Measurements from ENCODE around the gene GDF9.

Gene GDF9

DNA sequence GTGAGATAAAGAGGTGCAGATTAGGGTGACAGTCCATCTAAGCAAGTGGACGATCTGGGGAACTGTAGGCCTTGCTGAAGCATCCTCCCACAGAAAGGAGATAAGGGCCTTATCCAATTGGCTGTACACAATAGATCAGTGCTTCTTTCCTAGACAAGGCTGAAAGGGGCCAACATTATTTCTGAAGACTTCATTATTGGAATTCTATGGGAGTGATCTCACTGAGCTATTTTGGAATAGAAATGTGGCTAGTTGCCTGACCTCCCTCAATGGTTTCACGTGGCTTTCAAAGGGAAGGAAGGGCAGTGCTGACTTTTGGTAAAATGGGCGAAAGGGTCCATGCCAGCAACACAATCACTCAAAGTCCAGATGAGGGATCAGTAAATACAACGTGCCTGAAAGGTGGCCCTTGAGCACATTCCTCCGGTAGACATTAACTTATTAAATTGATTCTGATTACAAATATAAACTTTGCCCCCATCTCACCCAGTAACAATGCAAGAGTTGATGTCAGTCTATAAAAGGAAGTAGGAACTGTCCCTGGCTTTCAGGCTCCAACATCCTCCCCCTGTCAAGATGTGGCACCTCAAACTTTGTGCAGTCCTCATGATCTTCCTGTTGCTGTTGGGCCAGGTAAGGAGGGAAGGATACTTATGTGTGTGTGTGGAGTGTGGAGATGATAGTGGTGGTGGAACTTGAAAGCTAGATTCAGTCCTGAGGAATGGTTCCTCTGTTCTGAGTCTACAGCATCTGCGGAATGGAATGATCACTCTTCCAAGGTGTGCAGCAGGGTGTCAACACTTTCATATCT is 7.1 kb upstream of the GDF9 start, which contains the start of gene LEAP2:
TSS of gene LEAP2 (plus strand) at position 550 of the 811 bp plus-strand sequence. CDS start at position 577, 27 bp downstream.
- in situ Hi-C loops (cut with HindIII; ENCODE audit: low sequenced_read_pairs) = loop anchor here (25.0 kb wide), 1 partner anchor 486 kb away; no protein-coding TSS in a partner anchor

DNA sequence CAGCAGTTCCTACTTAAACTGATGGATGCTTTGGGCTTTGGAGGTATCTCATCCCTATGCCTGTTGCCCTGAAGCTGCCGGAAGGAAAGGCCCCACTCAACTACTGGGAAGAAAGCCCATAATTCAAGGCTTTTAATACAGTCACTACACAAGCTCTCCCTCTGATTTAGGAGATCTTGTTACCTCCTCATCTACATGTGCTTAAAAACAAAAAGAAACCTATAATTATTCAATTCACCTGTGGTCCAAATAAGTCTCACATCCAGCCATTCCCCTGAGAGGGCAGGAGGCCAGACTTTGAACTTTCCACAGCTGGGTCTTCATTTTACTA is 6.5 kb upstream of the GDF9 start:
- in situ Hi-C loops (cut with HindIII; ENCODE audit: low sequenced_read_pairs) = loop anchor here (25.0 kb wide), 1 partner anchor 485 kb away; no protein-coding TSS in a partner anchor

DNA sequence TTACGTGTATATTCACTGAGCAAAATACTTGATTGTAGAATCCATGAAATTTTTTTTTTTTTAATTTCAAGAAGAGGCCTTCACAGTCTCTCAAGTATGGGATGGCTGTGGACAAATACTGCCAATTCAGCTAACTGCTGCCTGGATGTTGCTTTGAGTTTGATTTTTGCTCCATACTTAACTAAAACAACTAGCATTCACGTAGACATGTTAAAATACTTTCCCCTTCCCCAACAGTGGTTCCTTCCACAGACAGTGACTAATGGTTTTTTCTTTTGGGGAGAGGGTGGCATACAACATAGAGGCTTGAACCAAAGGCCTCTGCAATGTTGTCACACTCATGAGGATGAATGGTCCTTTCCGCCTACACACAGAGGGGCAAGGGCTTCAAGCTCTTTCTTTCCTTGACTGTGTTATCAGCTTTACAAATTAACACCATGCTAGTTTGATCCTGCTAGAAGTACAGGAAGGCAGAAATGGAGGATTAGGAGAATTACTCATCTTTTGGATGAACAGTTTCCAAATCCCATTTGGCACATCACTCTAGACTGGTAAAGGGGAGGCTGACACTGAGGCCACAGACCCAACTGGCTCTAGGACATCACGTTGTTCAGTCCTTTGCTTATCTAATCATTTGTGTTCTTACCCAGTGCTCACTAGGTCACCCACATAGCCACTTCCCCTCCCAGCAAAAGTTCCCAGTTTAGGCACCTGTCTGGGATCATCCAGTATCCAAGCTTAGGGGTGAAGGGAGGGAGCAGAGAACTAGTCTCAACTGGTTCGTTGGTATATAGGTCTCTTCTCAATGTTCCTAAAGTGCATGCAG is 5.4 kb upstream of the GDF9 start:
- in situ Hi-C loops (cut with HindIII; ENCODE audit: low sequenced_read_pairs) = loop anchor here (25.0 kb wide), 1 partner anchor 484 kb away; no protein-coding TSS in a partner anchor

DNA sequence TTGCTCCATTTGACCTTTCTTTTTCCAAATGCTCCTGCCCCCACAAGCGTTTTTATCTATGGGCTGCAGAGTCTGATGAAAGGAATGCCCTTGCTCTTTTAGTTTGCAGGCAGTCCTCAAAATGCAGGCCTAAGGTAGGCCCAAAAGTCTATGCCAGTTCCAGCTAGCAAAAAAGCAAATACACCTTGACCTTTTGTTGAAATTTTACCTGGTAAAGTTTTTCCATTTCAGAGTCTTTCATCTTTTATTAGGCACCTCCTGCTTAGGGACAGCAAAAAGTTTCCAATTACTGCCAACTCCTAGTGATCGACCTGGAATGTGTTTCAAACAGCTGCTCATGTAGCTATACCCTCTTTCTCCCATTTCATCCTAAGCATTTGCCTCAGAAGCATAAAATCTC is 4.5 kb upstream of the GDF9 start:
- in situ Hi-C loops (cut with HindIII; ENCODE audit: low sequenced_read_pairs) = loop anchor here (25.0 kb wide), 1 partner anchor 484 kb away; no protein-coding TSS in a partner anchor

DNA sequence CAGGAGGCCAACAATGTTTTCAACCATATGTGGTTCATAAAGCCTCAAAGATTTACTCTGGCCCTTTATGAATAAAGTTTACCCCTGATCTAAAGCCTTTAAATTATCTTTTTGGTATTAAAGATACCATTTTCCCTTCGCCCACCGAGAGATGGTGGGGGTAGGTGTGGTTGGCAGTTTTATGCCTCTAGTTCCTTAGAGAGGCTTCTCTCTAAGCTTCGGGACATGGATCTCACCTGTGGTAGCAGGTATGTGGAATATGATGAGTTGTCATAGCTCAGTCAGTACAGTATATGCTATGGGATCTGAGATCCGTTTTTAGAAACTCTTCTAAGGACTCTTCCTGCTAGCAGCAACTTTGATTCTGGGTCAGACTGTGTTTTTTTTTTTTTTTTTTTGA is 2.5 kb upstream of the GDF9 start:
- in situ Hi-C loops (cut with HindIII; ENCODE audit: low sequenced_read_pairs) = loop anchor here (5.0 to 25.0 kb wide), 2 partner anchors 46 to 481 kb away; no protein-coding TSS in a partner anchor

DNA sequence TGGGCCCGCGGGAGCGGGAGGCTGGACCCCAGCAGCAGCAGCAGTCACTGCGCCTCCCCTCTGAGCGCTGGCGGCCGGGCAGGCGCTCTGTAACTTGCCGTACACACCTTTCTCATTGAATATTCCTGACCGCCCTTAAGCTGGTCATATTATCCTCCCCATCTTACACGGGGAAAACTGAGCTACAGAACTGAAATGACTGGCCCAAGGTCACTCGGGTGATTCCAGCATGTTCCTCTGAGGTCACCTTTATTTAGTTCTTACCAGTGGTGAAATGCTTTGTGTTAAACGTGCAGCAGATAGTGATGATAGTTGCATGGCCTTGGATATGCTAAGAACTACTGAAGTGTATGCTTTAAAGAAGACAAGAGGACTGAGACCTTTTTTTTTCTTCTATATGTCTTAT is 780 bp upstream of the GDF9 start:
- in situ Hi-C loops (cut with HindIII; ENCODE audit: low sequenced_read_pairs) = loop anchor here (5.0 to 25.0 kb wide), 2 partner anchors 45 to 480 kb away; no protein-coding TSS in a partner anchor

DNA sequence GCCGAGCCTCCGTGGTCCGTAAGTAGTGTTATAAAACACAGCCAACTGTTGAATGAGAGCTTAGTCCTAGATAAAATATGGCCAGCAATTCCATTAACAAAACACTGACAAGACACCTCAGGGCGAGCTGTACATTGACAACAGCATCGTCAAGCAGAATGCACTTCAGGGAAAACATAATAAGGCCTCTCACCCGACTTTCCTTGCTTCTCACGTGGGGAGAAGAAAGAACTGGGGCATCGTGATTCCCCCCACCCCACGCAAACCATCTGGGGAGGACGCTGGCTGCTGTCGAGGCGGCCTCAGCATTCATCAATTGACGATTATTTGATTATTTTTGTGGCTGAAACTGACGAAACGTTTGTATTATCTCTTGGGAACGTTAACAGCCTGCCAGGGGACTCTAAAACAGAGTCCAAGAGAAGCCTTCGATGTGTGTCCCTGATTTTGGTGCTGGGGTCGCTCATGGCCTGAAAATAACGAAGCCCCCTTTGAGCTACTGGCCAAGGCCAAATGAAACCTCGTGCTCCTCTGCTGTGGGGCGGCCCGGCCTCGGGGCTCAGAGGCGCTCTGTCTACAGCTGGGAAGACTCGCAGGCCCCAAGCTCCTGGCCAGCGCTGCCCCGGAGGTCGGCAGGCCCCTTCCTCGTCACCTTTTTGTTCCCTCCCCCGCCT is 464 bp downstream of the GDF9 start:
- in situ Hi-C loops (cut with HindIII; ENCODE audit: low sequenced_read_pairs) = loop anchor here (5.0 to 25.0 kb wide), 2 partner anchors 44 to 479 kb away; no protein-coding TSS in a partner anchor

DNA sequence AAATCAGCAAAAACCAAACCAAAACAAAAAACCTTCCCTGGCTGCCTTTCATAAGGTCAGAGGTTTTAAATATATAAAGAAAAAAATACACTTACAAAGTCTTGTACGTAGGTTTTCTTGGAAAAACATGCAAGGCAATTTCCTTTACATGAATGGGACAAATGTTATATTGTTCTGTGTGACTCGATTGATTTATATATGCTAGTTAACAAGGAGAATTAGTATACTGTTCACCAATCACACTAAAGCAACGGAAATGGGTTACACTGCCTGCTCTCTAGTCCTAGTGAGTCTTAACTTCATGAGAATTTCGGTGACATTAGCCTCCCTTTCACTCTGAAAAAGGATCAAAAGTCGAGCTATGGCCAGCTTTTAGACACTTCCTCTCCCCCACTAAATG is 5.5 kb downstream of the GDF9 start:
- in situ Hi-C loops (cut with HindIII; ENCODE audit: low sequenced_read_pairs) = loop anchor here (25.0 kb wide), 1 partner anchor 473 kb away; no protein-coding TSS in a partner anchor

DNA sequence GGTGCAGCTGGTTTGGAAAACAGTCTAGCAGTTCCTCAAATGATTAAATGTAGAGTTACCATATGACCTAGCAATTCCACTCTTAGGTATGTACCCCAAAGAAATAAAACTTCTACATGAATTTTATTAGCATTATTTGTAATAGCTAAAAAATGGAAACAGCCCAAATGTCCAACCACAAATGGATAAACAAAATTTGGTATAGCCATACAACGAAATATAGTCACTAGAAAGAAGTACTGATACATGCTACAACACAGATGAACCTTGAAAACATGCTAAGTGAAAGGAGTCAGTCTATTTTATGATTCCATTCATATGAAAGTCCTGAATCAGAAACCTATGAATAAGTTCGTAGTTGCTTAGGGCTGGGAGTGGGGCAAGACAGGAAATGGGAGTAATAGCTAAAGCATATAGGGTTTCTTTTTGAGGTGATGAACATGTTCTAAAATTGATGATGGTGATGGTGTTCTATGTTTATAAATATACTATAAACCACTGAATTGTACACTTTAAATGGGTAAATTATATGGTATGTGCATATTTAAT is 6.3 kb downstream of the GDF9 start:
- in situ Hi-C loops (cut with HindIII; ENCODE audit: low sequenced_read_pairs) = loop anchor here (25.0 kb wide), 1 partner anchor 473 kb away; no protein-coding TSS in a partner anchor

DNA sequence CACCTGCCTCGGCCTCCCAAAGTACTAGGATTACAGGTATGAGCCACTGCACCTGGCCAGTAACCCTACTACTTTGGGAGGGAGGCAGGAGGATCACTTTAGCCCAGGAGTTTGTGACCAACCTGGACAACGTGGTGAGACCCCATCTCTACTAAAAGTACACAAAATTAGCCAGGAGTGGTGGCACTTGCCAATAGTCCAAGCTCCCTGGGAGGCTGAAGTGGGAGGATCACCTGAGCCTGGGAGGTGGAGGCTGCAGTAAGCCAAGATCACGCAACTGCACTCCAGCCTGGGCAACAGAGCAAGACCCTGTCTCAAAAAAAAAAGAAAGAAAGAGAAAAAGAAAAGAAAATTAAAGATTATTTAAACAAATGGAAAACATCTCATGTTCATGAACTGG is 10.3 kb downstream of the GDF9 start:
- in situ Hi-C loops (cut with HindIII; ENCODE audit: low sequenced_read_pairs) = loop anchor here (25.0 kb wide), 1 partner anchor 469 kb away; no protein-coding TSS in a partner anchor

DNA sequence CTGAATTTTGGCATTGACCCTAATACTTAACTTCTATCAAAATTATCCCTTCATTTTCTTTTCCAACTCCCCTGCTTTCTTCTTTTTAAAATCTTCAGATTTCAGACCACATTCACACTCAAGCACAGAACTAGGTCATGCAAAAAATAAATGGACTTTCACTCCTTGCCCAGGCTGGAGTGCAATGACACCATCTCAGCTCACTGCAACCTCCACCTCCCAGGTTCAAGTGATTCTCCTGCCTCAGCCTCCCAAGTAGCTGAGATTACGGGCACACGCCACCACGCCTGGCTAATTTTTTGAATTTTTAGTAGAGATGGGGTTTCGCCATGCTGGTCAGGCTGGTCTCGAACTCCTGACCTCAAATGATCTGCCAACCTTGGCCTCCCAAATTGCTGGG is 11.3 kb downstream of the GDF9 start:
- in situ Hi-C loops (cut with HindIII; ENCODE audit: low sequenced_read_pairs) = loop anchor here (25.0 kb wide), 1 partner anchor 468 kb away; no protein-coding TSS in a partner anchor

DNA sequence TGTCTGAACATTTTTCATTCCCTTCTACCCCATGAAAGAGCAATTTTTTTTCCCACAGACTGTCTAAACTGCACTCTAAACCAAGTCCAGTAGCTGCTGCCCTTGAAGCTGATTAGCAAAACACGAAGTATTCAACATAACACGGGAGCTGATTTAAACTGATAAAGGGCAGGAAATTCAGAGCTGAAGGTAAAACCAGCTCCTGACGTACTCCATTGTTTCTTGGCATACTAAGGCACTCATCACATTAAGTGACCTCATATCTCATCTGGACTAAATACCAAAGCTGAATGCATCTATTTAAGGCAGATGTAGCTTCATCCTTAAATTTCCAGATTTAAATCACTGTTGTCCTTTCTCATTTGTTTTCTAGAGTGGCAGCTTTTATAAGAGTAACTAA is 12.0 kb downstream of the GDF9 start:
- in situ Hi-C loops (cut with HindIII; ENCODE audit: low sequenced_read_pairs) = loop anchor here (25.0 kb wide), 1 partner anchor 467 kb away; no protein-coding TSS in a partner anchor

DNA sequence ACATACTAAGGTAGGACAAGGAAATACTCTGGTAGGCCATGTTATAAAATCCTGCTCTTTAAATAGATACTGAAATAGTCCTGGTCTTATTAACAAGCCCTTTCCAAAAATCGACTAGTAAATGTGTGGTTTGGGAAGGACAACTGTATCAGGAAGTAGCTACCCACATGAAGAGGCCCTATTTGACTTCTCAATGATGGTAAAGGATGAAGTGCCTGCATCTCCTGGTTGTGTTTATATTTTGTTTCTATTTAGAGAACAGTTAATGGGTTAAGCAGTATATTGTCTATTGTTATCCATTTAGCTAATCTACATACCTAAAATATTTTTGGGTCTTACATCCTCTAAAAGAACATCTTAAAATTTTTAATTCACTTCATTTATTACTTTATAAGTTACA is 12.5 kb downstream of the GDF9 start:
- in situ Hi-C loops (cut with HindIII; ENCODE audit: low sequenced_read_pairs) = loop anchor here (25.0 kb wide), 1 partner anchor 466 kb away; no protein-coding TSS in a partner anchor

DNA sequence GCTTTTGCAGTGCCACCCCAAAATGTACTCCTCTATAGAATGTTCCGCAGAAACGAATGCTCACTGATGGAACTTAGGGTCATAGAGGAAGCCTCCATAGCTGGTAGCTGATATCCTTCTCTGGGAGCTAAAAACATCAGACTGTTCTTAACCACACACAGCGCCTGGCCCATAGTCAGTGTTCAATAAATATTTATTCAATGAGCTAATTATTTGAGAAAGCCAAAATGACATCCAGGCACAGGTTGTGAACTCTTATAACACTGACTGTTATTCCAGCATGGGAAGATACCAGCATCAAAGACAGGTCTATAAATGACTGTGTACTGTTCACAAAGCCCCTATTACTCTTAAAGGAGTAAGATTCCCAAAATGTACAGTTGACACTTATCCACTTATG is 12.9 kb downstream of the GDF9 start:
- in situ Hi-C loops (cut with HindIII; ENCODE audit: low sequenced_read_pairs) = loop anchor here (25.0 kb wide), 1 partner anchor 466 kb away; no protein-coding TSS in a partner anchor

DNA sequence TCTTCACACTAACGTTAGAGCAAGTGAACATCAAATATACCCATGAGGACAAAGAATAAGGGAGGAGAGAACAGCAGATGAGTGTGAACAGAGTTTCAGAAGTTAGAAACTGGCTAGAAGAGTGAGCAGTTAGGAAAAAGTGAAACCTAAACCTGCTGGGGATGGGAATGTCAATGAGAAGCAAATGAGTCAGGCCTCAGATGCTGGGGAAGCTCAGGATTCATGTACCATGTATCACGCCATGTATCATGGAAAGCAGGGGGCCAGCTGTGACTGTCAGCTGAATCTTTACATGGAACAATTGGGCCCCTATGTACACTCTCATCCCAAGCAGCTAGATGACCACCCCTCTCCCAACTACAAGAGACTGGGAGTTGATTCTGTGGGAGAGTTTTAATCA is 16.2 kb downstream of the GDF9 start:
- in situ Hi-C loops (cut with HindIII; ENCODE audit: low sequenced_read_pairs) = loop anchor here (25.0 kb wide), 1 partner anchor 463 kb away; no protein-coding TSS in a partner anchor

DNA sequence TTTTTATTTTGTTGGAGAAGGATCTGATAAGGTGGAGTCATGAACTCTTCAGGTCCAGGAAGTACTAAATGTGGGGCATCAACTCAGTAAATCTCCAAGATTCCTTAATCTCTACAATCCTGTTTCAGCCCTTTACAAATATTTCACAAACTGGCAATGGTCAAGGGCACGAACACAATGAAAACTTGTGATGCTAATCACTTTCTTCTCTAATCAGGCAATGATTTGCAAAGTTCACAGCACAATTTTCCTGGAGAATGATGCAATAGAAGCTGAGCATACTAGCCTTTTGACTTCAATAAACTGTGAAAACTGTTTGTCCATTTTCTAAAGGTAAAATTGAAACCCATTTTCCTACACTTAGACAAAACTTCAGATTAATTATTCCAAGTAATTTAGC is 16.9 kb downstream of the GDF9 start:
- in situ Hi-C loops (cut with HindIII; ENCODE audit: low sequenced_read_pairs) = no loop called here

DNA sequence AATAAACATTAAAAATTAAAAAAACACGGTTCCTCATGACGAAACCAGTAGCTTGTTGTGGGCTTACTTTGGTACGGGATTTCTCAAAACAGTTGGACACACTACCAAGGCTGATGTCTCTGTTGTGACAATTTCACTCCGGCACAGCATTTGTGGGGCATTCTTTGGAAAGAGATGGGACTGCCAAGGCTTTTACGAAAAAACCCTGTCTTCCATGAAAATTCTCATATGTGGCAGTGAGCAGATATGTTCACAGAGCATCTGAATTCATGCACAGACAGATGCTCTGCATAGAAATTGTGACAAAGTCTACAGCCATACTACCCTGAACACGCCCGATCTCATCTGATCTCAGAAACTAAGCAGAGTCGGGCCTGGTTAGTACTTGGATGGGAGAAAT is 18.0 kb downstream of the GDF9 start:
- in situ Hi-C loops (cut with HindIII; ENCODE audit: low sequenced_read_pairs) = no loop called here

DNA sequence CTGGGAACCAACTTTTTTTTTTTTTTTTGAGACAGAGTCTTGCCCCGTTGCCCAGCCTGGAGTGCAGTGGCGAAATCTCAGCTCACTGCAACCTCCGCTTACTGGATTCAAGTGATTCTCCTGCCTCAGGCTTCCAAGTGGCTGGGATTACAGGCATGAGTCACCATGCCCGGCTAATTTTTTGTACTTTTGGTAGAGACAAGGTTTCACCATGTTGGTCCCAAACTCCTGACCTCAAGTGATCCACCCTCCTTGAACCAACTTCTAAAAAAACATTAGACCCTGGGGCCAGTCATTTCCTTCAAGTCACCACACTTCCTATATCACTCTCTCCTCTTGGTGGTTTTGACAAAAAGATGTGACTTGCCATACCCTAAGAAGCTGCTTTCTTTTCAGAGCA is 25.0 kb downstream of the GDF9 start:
- in situ Hi-C loops (cut with HindIII; ENCODE audit: low sequenced_read_pairs) = no loop called here

DNA sequence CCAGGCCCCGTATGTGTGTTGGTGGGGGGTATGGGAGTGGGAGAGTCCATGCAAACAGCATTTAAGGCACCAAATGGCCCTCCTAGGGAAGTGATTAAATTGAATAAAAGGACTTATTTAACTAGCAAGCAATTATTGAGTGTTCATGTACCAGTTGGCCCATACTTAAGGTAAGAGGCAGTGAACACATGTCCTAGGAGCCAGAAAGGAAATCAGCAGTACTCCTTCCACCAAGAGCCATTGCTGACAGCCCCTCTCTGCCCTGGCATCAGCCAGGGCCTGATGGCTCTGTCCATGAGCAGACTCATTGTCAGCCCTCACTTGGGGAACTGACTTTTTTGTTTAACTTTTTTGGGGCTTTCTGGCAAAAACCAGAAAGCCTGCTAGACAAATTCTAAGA is 25.4 kb downstream of the GDF9 start:
- in situ Hi-C loops (cut with HindIII; ENCODE audit: low sequenced_read_pairs) = no loop called here

DNA sequence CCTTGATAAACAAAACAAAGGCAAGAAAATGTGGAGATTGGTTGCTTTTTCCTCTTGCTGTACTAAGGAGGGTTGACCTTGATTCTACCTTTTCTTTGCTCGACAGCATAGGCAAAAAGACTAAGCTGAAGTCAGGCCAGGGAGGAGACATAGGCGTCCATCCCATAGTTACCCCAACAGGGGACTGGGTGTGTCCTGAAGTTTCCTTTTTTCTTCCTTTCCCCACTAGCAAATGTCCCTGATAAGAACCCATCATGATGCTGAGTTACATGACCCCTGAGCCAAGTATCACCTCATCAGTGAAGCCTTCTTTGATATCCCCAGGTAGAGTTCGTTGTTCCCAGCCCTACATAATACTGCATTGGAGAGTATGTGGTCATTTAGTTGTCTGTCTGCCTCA is 26.0 kb downstream of the GDF9 start:
- in situ Hi-C loops (cut with HindIII; ENCODE audit: low sequenced_read_pairs) = no loop called here
